Ishikawa (cell line): ENCODE data around the gene SSR3.

Experiments
- CEBPB ChIP-seq: IDR thresholded peaks from 2 replicates; pipeline ENCODE4 v1.6.1; 2012
- CREB1 ChIP-seq: IDR thresholded peaks from 2 replicates; pipeline ENCODE4 v1.6.1; 2012; ENCODE audit warnings: low read depth
- EGR1 ChIP-seq: IDR thresholded peaks from 2 replicates; pipeline ENCODE4 v1.6.1; 2012
- EP300 ChIP-seq: IDR thresholded peaks from 2 replicates; pipeline ENCODE4 v1.6.1; 2012; ENCODE audit warnings: borderline replicate concordance
- FOXM1 ChIP-seq: IDR thresholded peaks from 2 replicates; pipeline ENCODE4 v1.6.1; 2012; ENCODE audit warnings: low read depth, borderline replicate concordance
- NFIC ChIP-seq: IDR thresholded peaks from 2 replicates; pipeline ENCODE4 v1.6.1; 2012
- RAD21 ChIP-seq: IDR thresholded peaks from 2 replicates; pipeline ENCODE4 v1.6.1; 2012; ENCODE audit warnings: low read depth
- TAF1 ChIP-seq: IDR thresholded peaks from 2 replicates; pipeline ENCODE4 v1.6.1; 2012; ENCODE audit warnings: low read depth, mild to moderate bottlenecking
- TCF12 ChIP-seq: IDR thresholded peaks from 2 replicates; pipeline ENCODE4 v1.6.1; 2012; ENCODE audit warnings: low read depth
- TEAD4 ChIP-seq: IDR thresholded peaks from 2 replicates; pipeline ENCODE4 v1.6.1; 2012
- YY1 ChIP-seq: IDR thresholded peaks from 2 replicates; pipeline ENCODE4 v1.6.1; 2012; ENCODE audit warnings: low read depth
- ZBTB7A ChIP-seq: IDR thresholded peaks from 2 replicates; pipeline ENCODE4 v1.6.1; 2012; ENCODE audit warnings: low read depth
- TF ChIP-seq, protein P1 (sequence below): IDR thresholded peaks from 2 replicates; pipeline ENCODE4 v1.6.1; 2012; ENCODE audit warnings: low read depth, mild to moderate bottlenecking
- TF ChIP-seq, protein P2 (sequence below): IDR thresholded peaks from 2 replicates; pipeline ENCODE4 v1.6.1; 2012
- TF ChIP-seq, protein P3 (sequence below): IDR thresholded peaks from 2 replicates; pipeline ENCODE4 v1.6.1; 2012

Gene SSR3

DNA sequence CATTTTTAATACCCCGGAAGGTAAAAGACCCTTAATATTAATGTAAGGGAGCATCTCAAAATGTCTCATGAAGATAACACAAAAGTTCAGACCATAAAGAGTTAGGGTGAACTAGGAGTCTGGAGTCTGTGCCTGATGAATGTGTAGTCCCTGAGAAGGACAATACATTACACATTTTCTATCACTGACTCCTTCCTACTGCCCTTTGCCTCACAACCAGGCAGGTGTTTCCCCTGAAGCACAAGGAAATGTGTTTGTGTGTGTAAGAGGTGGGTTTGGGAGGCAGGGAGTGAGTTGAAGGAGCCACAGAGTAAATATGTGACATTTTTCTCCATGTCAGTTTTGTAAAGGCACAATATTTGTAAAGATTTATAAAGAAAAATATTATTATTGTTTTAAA is 59.1 kb downstream of the SSR3 start:
- TF ChIP-seq CEBPB (no peak), TEAD4 (no peak), YY1 (no peak), EP300 (no peak), RAD21 (no peak), TCF12 (no peak), NFIC (no peak), EGR1 (no peak), FOXM1 (no peak), TAF1 (no peak), CREB1 (no peak), ZBTB7A (no peak)
- TF ChIP-seq, protein P1, sequence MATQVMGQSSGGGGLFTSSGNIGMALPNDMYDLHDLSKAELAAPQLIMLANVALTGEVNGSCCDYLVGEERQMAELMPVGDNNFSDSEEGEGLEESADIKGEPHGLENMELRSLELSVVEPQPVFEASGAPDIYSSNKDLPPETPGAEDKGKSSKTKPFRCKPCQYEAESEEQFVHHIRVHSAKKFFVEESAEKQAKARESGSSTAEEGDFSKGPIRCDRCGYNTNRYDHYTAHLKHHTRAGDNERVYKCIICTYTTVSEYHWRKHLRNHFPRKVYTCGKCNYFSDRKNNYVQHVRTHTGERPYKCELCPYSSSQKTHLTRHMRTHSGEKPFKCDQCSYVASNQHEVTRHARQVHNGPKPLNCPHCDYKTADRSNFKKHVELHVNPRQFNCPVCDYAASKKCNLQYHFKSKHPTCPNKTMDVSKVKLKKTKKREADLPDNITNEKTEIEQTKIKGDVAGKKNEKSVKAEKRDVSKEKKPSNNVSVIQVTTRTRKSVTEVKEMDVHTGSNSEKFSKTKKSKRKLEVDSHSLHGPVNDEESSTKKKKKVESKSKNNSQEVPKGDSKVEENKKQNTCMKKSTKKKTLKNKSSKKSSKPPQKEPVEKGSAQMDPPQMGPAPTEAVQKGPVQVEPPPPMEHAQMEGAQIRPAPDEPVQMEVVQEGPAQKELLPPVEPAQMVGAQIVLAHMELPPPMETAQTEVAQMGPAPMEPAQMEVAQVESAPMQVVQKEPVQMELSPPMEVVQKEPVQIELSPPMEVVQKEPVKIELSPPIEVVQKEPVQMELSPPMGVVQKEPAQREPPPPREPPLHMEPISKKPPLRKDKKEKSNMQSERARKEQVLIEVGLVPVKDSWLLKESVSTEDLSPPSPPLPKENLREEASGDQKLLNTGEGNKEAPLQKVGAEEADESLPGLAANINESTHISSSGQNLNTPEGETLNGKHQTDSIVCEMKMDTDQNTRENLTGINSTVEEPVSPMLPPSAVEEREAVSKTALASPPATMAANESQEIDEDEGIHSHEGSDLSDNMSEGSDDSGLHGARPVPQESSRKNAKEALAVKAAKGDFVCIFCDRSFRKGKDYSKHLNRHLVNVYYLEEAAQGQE: no peak
- TF ChIP-seq, protein P2, sequence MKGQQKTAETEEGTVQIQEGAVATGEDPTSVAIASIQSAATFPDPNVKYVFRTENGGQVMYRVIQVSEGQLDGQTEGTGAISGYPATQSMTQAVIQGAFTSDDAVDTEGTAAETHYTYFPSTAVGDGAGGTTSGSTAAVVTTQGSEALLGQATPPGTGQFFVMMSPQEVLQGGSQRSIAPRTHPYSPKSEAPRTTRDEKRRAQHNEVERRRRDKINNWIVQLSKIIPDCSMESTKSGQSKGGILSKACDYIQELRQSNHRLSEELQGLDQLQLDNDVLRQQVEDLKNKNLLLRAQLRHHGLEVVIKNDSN: no peak
- TF ChIP-seq, protein P3, sequence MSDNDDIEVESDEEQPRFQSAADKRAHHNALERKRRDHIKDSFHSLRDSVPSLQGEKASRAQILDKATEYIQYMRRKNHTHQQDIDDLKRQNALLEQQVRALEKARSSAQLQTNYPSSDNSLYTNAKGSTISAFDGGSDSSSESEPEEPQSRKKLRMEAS: no peak

DNA sequence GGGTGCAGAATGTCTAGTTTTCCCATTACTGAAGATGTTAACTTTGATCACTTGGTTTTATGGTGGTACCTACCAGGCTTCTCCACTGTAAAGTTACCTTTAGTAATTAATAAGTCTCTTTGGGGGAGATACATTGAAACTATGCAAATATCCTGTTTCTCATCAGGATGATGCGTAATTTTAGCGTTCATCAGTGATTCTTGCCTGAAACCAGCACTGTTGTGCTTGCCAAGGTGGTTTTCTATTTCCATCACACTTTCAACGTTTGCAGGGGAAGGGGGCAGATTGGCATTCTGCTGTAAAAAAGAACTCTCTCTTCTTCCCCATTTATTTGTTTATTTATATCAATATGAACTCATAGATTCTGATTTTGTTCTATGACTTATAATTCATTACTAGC is 61.0 kb downstream of the SSR3 start:
- TF ChIP-seq, protein P1: no peak
- no peak for TF ChIP-seq CREB1
- TF ChIP-seq TAF1: no peak
- TF ChIP-seq, protein P3: no peak
- TF ChIP-seq RAD21: no peak
- TF ChIP-seq, protein P2: no peak
- TF ChIP-seq YY1: no peak
- TF ChIP-seq FOXM1: no peak
- no peak for TF ChIP-seq TEAD4
- no peak for TF ChIP-seq ZBTB7A

DNA sequence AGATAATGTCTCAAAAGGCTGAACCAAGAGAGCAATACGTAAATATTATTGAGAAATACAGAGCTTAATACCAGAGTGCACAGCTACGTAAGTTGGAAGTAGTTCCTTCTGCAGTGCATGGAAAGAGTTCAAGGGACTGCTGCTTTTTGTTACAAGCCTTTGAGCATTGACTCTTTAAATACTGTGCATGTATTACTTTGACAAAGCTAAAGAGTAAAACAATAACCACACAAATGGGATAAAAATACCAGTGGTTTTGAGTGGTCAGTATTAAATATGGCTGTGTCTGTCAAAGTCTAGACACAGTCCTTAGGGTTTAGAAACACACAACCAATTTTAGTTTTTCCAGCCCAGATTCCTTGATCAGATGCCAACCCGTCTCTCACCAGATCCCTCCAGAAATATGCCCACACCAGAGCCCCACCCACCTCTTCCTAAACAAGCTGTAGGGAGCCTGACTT is 62.1 kb downstream of the SSR3 start:
- TF ChIP-seq, protein P1: no peak
- TF ChIP-seq, protein P3: no peak
- no peak for TF ChIP-seq EP300
- TF ChIP-seq FOXM1: no peak

DNA sequence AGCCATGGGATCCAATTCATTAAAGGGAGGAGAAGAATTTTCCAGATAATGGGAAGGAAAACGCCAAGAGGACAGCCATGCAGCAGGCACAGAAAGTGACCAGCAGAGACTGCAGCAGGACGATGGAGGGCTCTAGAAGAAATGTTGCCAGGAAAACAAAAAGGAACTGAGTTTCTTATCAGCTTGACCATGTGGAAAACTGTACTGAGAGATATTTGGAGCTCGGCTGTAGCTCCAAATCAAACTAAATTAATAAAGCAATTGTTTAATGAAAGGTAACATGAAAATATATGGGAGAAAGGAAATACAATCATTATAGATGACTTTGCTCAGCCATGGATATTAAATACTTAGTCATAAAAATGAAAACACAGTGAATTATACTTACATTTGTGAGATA is 63.7 kb downstream of the SSR3 start:
- TF ChIP-seq CREB1: no peak
- TF ChIP-seq EP300: no peak
- no peak for TF ChIP-seq ZBTB7A
- TF ChIP-seq CEBPB: no peak
- no peak for TF ChIP-seq FOXM1
- TF ChIP-seq NFIC: no peak
- TF ChIP-seq TCF12: no peak
- no peak for TF ChIP-seq YY1
- no peak for TF ChIP-seq RAD21
- TF ChIP-seq, protein P2: no peak
- TF ChIP-seq, protein P1: no peak
- TF ChIP-seq TEAD4: no peak
- no peak for TF ChIP-seq EGR1
- TF ChIP-seq, protein P3: no peak
- no peak for TF ChIP-seq TAF1
